Measurements from ENCODE around the gene PPP2R3B.
"Not testable (repeated sequence)": the region's sequence is repeated elsewhere in the genome, so short reads cannot be mapped to it uniquely, and the experiment has no call there.

The PPP2R3B gene

GRCh38 chrX:336227-336626, 50.5 kb downstream of the PPP2R3B start:
- DNase-seq = no peak

GRCh38 chrX:335758-336155, 51.0 kb downstream of the PPP2R3B start:
- no peak for DNase-seq

DNA sequence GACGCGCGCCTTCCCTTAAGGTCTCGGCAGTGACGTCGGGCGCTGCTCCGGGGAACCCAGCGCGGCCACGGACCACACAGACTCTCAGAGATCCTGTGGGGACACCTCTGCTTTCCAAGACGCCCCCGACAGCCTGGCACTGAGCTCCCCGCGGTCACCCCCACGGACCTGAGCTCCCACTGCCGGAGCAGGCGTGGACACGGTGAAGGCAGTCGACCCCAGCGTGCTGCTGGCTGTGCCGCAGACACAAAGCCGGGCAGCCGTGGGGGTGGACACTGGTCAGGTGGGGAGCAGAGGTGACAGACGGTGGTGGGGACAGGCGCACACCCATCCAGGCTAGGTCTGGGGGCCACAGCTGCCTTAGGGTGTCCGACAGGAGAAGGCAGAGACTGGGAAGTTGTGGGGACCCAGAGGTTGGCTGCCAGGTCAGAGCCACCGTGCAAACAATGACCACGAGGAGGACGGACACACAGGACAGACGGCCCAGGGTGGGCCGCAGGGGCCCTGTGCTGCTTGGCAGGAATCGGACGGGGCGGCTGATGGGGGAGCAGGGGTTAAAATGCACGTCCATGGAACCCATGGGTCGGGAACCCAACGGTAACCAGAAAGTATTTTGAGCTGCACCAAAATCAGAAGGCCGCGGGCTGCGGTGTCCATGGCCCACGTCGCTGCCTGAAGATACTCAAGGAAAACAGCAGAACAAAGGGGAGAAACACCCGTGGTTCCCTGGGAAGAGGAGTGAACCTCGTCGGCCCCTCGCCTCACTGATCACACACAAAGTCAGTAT, 51.5 kb downstream of the PPP2R3B start:
- DNase-seq = no peak

DNA sequence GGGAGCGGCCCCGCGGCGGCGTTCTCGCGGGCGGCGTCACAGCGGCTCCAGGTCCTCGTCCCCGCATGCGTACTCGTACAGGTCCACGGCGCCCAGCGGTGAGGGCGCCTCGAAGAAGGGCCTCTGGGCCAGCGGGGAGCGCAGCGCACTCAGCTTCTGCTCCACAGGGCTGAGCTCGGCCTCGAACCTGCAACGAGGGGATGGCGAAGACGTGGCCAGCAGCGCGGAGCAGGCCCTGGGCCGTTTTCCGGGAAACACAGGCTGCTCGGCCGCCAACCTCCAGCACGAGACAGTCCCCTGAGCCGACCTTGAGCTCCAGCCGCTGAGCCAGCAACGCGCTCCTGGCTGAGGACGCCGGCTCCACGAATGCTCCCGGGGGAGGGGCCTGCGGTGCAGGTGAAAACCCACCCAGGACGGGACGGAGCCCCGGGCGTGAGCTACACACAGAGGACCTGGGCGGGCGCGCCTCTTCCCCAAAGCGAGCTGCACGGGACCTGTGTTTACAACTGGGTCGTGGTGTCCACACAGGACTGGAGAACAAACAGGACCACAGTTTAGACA, 52.3 kb downstream of the PPP2R3B start:
- DNase-seq = no peak

GRCh38 chrX:333611-334311, 52.9 kb downstream of the PPP2R3B start:
- DNase-seq = no peak

DNA sequence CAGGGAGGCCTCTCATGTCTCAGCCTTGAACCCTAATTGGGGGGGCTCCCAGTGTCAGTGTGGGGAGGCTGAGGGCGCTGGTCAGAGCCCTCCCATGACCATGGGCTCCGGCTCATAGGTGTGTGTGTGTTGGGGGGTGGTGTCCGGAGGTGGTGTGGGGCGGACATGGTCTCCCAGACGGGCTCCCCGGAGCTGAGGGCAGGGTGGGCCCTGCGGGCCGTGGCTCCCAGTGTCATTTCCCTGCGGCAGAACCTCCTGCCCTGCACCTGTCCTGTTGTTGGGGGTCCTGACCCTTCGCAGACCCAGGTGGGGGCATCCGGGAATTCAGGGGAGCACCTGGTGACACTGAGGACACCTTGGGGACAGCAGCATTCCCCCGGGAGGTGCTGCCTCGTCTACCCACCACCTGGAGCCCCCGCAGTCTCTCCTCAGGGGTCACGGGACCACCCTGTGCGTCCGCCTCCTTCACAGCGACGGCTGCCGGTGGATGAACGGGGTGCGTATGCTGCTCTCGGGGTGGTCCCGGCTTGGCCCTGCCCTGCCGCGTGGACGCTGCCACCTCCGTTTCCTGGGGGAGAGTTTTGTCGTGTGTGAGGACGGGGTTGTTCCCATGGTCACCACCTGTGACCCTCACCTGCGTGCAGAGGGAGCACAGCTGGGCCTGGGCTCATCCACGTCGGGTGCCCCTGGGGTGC, 53.6 kb downstream of the PPP2R3B start:
- DNase-seq = no peak

DNA sequence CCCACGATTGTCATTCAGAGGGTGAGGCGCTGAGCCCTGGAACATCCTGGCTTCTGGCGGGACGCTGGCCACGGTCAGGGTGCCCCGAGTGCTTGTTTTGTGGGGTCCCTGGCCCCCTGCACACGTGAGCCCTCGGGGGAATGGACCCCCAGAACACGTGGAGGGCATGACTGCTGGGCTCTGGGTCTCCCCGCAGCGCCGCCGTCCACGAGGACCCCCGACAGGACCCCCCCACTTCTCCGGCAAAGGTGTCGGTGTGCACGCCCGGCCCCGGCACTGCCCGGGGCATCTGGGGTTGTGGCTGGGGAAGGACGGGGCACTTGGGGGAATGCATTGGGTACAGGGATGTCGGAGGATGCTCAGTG, 54.2 kb downstream of the PPP2R3B start:
- DNase-seq = no peak

DNA sequence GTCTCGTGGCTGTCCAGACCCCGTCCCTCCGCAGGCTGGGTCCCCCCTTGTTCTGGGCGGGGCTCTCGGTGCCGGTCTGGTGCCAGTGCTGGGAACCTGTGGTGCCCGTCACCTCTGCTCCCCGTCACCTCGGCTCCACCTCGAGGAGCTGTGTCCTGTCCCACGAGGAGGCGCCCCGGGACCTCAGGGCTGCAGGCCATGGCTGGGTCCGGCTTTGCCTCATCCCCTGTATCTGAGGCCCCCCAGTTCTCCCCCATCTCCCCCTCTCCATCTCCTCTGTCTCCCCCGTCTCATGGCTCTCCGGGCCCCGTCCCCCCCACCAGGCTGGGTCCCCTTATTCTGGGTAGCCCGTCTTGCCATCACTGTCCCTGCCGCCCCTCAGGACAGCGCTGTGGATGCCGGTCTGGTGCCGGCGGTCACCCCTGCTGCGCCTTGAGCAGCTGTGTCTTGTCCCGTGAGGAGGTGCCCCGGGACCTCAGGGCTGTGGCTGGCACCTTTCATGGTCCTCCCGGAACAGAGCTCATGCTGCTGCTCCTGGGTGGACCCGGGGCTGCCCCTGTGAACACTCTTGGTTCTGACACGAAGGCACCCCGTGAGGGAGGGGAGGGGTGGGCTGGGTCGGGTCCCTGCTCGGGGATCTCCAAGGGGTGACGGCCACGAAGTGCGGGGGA, 54.7 kb downstream of the PPP2R3B start:
- DNase-seq = no peak

DNA sequence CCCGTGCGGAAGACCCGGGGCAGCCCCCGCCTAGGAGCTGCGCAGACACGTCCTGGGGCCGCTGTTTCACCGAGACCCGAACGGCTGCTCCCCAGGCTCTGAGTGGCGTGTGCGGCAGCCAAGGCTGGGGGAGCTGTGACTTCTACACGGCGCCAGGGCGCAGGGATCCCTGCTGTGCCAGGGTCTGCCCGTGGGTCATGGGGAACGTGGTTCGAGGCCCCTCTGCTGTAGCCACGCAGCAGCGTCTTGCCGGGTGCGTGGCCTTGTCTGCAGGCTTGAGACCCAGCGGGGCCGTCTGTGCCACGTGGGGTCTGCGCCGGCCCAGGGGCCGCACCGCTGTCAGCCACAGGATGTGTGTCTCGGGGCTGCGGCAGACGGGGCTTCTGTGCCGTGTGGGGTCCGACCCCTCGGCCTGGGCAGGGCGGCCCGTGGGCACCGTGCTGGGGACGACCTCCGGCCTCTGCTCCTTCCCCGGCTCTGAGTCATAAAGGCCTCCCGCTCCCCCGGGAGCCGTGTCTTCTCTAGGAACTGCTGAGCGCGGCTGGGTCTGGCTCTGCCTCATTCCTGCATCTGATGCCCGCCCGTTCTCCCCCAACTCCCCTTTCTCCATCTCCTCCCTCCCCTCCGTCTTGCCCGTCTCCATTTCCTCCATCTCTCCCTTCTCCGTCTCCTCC, 55.4 kb downstream of the PPP2R3B start:
- DNase-seq = peak; percentile 60

DNA sequence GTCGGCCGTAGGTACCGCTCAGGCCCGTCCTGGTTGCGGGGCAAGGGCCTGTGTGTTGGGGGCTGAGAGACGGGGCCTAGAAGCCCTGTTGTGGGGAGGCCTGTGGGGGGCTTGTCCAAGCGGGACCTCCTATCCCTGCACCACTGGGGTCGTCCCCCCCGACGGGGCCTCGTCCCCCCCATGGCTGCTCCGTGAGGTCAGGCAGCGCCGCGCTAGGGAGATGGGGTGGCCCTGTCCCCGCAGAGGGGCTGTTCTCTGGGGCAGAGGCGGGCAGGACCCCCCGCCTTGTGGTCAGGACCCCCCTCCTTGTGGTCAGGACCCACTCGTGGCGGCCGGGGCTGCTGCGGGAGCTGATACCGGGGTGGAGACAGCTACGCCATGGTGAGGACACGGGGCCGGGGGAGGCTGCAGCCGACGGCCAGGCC, 56.0 kb downstream of the PPP2R3B start:
- no peak for DNase-seq

GRCh38 chrX:330141-330725, 56.5 kb downstream of the PPP2R3B start:
- not testable (repeated sequence) for DNase-seq

- no peak for DNase-seq
Observed at GRCh38 chrX:329291-329910, 57.3 kb downstream of the PPP2R3B start.

GRCh38 chrX:327660-328126, 59.0 kb downstream of the PPP2R3B start:
- no peak for DNase-seq

DNA sequence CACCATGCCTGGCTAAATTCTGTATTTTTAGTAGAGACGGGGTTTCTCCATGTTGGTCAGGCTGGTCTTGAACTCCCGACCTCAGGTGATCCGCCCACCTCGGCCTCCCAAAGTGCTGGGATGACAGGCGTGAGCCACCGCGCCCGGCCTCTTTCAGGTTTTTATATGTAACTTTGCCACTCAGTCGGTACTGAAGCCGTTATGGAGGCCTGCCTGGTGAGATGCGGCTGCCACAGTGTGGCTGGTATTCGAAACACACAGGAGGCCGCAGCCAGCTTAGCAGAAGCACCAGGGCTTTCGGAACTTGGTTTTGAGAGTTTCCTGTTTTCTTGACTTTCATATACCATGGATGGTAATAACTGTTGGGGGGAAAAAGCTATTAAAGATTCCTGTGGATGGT, 62.0 kb downstream of the PPP2R3B start:
- not testable (repeated sequence) for DNase-seq

GRCh38 chrX:323721-324628, 62.7 kb downstream of the PPP2R3B start:
- DNase-seq = no peak

- DNase-seq = no peak
Observed at GRCh38 chrX:320126-320783, 66.5 kb downstream of the PPP2R3B start.

- DNase-seq = no peak
Observed at GRCh38 chrX:319579-320125, 67.1 kb downstream of the PPP2R3B start.

GRCh38 chrX:318739-319578, 67.7 kb downstream of the PPP2R3B start, which contains the start of gene GTPBP6:
Gene GTPBP6 (minus strand): TSS chrX:318796. CDS start chrX:318787, 9 bp downstream.
- DNase-seq = peak; percentile 100

Measured in right forelimb (tissue), 1 donor.